GM19468 (cell line): ENCODE results near the gene ZC3H11A.
"Not testable (repeated sequence)": the region's sequence is repeated elsewhere in the genome, so short reads cannot be mapped to it uniquely, and the experiment has no call there.

Source experiments
- ATAC-seq: cut with Tn5 transposase; IDR thresholded peaks from one replicate; pipeline ENCODE4 v1.9.1; 2021; ENCODE audit warnings: mild to moderate bottlenecking, moderate library complexity, moderate number of reproducible peaks; ENCODE audit not compliant: unreplicated experiment; ENCODE audit errors: extremely low read depth

The ZC3H11A gene

DNA sequence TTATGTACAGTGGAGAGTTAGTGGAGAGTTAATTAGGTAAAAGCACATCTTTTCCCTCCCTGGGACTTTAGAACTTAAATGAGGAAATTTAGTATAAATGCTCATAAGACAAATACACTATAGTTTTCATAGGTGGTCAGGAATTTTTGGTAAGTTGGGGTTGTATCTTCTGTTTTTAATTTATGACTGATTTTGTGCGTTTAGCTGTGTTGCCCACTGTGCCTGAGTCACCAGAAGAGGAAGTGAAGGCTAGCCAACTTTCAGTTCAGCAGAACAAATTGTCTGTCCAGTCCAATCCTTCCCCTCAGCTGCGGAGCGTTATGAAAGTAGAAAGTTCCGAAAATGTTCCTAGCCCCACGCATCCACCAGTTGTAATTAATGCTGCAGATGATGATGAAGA is 33.8 kb downstream of the ZC3H11A start:
- ATAC-seq = not testable (repeated sequence)

- no peak for ATAC-seq
These were observed 40.1 kb downstream of the ZC3H11A start for GRCh38 chr1:203835476-203835875.

- ATAC-seq = no peak
These were observed 43.7 kb downstream of the ZC3H11A start for GRCh38 chr1:203839081-203839480.

DNA sequence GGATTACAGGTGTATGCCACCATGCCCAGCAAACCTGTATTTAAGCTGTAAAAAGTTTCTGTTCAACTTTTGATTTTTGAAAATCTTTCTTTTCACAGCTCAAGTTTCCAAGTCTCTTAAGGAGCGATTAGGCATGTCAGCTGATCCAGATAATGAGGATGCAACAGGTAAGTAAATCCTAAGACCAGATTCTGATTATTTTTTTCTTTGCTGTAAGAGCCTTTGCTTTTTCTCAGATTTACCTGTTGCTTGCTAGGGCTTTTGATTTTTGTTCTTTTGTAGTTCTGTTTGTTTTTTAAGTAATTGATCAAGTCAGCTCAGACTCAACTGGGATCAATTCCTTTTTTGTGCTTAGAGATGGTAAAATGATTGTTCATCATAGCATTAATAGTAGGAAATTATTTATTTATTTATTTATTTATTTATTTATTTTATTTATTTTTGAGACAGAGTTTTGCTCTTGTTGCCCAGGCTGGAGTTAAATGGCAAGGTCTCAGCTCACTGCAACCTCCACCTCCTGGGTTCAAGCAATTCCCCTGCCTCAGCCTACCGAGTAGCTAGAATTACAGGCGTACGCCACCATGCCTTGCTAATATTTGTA is 44.9 kb downstream of the ZC3H11A start:
- no peak for ATAC-seq

GRCh38 chr1:203842559-203842876 is 47.1 kb downstream of the ZC3H11A start:
- ATAC-seq = no peak

GRCh38 chr1:203843435-203843834 is 48.0 kb downstream of the ZC3H11A start:
- ATAC-seq = no peak
